Embryonic facial prominence (tissue), 1 donor: Measurements from ENCODE around the gene BLOC1S1.

Experiments
- DNase-seq: peaks from one replicate; pipeline ENCODE4 v3.0.0-alpha.2; 2016; ENCODE audit errors: extremely low spot score

Gene BLOC1S1

GRCh38 chr12:55694651-55695050 is 21.2 kb upstream of the BLOC1S1 start:
- DNase-seq: no peak

DNA sequence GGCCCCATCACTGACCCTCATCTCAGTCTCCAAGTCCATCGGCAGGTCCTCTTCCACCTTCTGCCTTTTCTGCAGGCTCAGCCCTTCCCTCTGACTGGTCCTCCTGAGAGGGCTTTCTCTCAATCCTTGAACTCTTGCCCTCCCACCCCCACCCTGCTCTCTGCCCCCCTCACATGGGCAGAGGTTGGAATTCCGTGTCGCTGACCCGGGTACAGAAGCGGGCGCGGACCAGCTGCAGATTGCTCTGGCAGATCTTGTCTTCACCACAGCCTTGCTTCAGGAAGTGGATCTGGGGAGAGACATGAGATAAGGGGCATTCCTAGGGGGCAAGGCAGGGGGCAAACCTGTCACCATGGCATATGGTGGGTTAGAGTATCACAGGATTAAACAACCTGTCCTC is 20.5 kb upstream of the BLOC1S1 start:
- DNase-seq: no peak

GRCh38 chr12:55696141-55696540 is 19.7 kb upstream of the BLOC1S1 start:
- DNase-seq: no peak

GRCh38 chr12:55696796-55697462 is 18.9 kb upstream of the BLOC1S1 start:
- DNase-seq: no peak

DNA sequence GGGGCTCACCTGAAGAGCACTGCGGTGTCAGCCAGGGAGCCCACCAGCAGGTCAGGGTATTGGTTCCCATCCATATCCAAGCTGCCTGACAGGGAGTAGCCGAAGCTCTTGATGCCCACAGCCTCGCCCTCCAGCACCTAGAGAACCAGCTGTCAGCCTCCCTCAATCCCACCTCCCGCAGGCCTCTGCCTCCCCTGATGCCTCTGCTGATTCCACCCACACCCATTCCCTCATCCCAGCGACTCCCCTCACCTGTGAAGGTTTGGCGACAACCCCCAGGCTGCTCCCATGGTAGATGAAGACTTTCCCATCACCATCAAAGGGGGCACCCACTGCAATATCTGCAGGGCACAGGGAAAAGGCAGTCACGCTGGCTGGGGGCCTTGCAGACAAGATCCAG is 18.2 kb upstream of the BLOC1S1 start:
- no peak for DNase-seq

GRCh38 chr12:55698241-55698955 is 17.4 kb upstream of the BLOC1S1 start:
- no peak for DNase-seq

GRCh38 chr12:55698965-55699364 is 16.9 kb upstream of the BLOC1S1 start:
- DNase-seq: no peak

- no peak for DNase-seq
Measured at GRCh38 chr12:55699471-55700055, 16.3 kb upstream of the BLOC1S1 start.

DNA sequence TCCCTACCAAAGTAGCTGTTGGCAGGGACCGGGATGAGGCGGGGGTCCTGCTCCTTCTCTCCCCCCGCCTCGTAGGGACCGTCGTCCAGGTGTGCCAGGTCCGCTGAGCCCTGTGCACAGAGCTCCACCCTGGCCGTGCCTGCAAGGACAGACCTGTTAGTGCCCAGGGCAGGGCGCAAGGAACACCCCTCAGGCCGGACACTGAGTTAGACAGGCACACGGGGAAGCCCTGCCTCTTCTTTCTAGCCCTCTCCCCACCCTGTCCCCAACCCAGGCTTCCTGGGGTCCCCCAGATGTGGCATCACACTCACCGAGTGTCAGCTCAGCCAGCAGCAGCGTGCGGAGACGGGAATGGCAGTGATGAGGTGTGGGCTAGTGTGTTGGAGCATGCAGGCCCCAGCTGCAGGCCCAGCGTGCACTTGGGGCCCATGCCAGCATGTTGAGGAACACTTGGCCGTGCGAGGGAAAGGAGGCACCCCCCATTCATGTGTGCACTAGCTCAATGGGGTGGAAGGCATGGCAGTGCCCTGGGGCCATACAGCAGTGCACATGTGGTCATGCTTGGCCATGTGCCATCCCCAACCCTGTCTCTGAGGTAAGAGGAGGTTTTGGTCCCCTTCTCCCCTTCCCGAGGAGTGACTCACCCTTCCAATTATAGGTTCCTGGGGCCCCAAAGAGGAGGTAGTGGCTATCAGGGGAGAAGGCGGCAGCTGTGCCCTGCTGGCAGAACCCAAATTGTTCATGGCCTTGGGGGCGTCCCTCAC is 15.4 kb upstream of the BLOC1S1 start:
- no peak for DNase-seq

GRCh38 chr12:55702861-55703260 is 13.0 kb upstream of the BLOC1S1 start:
- no peak for DNase-seq

DNA sequence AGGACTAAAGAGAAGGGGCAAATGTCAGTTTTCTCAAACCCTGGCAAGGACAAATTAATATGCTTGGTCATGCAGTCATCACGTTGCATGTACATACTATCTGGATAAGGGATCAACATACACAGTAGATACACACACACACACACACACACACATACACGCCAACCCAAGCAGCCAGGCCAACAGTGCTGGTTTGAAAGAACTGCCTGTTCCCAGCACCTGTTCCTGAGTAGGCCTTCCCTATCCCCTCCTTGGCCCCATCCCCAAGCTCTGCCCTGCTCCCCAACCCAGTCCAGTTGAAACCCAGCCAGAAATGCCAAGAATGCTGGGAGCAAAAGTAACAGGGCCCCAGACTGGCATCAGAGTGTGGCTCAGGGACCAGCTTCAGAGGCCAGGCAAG is 12.6 kb upstream of the BLOC1S1 start:
- no peak for DNase-seq

DNA sequence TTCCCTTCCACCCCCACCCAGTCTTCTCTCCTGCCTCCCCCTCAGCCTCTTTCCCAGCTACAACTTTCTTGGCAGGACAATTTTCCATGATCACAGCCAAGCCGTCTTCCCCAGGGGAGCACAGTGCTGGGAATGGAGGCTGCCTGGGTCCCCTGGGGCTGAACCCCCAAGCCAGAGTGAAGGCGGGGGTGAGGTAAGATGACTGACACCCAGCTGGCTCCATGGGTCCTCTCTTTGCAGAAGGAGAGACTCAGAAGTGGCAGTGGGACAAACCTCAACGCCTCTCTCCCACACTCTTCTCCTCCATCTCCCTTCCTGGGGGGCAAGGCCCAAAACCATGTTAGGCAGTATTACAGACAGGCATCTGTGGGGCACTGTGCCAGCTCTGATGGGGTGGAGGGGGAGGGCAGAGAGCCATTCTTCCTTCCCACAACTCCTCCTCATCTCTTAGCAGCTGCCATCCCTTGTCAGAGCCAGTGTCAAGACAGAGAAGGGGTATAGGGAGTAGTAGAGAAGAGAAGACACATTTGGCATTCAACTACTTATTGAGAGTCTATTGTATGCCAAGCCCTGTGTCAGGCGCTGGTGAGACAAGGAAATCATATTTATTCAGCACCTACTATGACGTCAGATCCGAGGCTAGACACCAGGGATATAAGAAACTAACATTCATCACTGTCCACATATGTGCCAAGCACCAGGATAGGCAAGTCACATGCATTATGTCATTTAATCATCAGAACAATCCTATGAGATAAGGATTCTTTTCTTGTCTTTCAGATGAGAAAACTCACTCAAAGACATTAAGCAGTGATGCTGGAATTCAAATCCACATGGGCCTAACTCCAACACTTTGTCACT is 11.7 kb upstream of the BLOC1S1 start:
- no peak for DNase-seq

DNA sequence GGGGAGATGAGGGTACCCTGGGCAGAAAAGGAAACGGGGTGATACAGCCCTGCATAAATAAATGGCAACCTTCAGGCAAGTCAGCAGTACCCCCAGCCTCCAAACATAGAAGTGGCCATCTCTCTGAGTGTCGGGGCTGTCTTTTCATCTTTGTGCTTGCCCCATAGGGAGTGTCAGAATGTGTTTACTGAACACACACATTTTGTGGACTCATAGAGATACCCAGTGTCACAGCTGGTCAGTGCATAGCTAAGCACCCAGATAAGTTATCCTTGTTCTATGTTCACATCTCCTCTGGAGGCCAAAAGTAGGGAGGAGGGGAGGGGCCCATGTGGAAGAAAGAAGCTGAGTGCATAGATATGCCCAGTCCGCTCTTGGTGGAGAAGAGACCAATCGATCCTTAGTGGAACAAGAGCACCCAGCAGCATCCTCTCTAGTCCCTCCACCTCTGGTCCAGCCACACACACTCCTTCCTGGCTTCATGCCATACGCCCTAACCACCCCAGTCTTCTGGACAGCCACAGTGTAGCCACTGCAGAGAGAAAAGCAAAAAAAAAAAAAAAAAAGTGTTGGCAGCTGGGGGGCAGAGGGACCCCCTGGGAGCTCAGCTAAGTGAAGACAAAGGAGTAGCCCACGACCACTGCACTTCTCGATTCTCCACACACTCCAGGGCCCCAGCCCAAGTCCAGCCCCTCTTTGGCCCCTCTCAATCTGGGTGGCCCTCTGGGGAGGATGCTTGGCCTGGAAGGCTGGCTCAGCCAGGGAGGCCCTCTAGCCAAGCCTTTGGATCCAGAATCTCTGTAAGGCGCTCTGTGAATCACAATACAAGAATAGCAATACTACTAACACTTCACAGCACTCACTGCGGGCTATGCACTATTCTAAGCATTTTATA is 10.8 kb upstream of the BLOC1S1 start:
- DNase-seq: no peak

- DNase-seq: no peak
Measured at GRCh38 chr12:55705782-55706402, 10.0 kb upstream of the BLOC1S1 start.

GRCh38 chr12:55706568-55707218 is 9.2 kb upstream of the BLOC1S1 start:
- no peak for DNase-seq

DNA sequence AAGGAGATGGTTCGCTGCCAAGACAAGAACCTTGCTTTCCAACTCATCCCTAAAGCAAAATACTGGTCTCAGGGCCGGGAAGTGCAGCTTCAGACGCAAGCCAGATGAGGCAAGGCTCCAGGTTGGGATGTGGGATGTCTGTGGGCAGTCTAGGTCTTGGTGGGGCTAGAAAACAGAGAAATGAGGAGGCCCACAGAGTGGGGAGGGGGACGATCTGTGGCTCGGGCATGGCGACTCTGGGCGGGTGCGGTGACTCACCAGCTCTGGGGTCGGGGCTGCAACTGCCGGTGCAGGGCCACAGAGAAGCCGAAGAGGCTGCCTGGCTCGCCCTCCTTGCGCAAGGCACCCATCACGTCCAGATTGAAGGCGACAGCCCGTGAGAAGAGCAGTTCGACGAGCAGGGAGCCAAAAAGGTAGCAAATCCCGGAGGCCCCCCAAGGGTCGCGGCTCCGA is 8.6 kb upstream of the BLOC1S1 start:
- DNase-seq: no peak

DNA sequence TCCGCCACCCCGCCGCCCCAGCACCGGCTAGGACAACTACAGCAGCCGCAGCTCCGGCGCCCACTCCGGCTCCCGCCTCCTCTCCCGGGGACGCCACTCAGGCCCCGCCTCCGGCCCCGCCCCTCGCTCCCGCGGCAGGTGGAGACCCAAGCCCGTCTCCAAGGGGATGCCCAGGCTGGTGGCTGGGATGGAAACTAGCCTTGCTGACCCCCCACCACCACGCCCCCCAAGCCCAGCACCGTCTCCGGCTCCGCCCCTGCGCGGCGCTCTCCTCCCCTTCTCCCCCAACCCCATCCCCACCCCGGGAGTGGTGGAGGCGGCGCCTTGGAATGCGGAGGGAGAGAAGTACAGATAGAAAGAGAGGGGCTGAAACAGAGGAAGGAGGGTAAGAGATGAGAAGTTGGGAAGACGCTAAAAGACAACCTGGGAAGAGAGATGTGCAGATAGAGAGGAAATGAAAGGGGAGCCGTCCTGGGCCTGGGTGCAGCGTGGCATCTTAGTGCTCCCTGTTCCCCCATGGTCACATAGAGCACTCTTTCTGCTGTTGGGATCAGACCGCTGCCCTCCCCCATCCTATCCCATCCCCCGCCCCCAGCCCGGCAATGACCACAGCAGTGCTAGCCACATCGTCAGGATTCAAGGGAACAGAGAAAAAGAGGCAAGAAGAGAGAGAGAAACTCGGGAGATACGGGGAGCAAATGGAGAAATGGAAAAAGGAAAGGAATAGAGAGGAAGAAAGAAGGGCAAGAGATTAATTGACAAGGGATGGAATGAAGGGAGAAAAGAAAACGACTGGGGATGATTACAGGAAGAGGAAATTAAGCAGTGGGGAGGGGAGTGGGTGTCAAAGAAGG is 7.8 kb upstream of the BLOC1S1 start, which contains the start of gene ITGA7:
Gene ITGA7 (minus strand): TSS at position 64 of the 854 bp plus-strand sequence. CDS start 222 bp downstream, outside the sequence.
- DNase-seq: no peak

DNA sequence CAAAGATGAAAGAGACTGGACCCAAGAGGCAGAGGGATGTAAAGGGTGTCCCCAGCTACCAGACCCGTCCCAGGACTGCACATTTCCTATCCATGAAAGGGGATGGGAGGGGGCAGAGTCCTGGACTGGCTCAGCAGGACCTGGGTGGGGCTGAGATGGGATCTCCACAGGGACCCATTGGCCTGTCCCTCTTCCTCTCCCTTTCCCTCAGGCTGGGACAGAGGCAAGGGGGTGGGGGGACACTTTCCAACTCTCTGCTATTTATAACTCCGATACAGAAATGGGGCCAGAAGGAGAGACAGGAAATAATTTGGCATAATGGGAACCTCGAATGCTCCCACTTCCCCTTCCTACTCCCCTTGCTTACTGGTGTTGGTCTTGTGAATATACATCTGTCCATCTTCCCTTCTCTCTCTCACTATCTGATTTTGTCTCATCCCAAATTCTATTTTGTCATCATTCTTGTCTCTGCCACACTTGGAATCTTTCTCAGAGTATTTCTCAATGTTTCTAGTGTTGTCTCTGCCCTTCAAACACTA is 7.1 kb upstream of the BLOC1S1 start:
- no peak for DNase-seq
